Measurements from ENCODE around the gene ING5. TPM values are rescaled to one million over a fixed set of nuclear protein-coding genes. Genes with fewer than 3 reads are reported as not detected.
A peak's percentile ranks its signal among the peaks of the same experiment; 100 is the strongest.

ING5 gene
- total RNA-seq, 1 experiment from 2014 or later = 9.1 TPM

GRCh38 chr2:241672243-241673188 is 29.3 kb upstream of the ING5 start:
- DNase-seq (ENCODE audit: low spot score) = no peak

- no peak for DNase-seq (ENCODE audit: low spot score)
Measured at GRCh38 chr2:241673189-241673663, 28.6 kb upstream of the ING5 start.

GRCh38 chr2:241673797-241674725 is 27.8 kb upstream of the ING5 start:
- no peak for DNase-seq (ENCODE audit: low spot score)

- no peak for DNase-seq (ENCODE audit: low spot score)
Measured at GRCh38 chr2:241675885-241676284, 26.0 kb upstream of the ING5 start.

GRCh38 chr2:241676665-241677064 is 25.2 kb upstream of the ING5 start:
- DNase-seq (ENCODE audit: low spot score) = no peak

GRCh38 chr2:241677392-241677791 is 24.4 kb upstream of the ING5 start:
- DNase-seq (ENCODE audit: low spot score) = no peak

- no peak for DNase-seq (ENCODE audit: low spot score)
Measured at GRCh38 chr2:241678307-241678706, 23.5 kb upstream of the ING5 start.

- no peak for DNase-seq (ENCODE audit: low spot score)
Measured at GRCh38 chr2:241678784-241679540, 22.9 kb upstream of the ING5 start.

- no peak for DNase-seq (ENCODE audit: low spot score)
Measured at GRCh38 chr2:241680044-241680443, 21.8 kb upstream of the ING5 start.

GRCh38 chr2:241680827-241681599 is 20.8 kb upstream of the ING5 start:
- peak; percentile 50 for DNase-seq (ENCODE audit: low spot score)

- DNase-seq (ENCODE audit: low spot score) = no peak
Measured at GRCh38 chr2:241686324-241686649, 15.6 kb upstream of the ING5 start.

- DNase-seq (ENCODE audit: low spot score) = peak; percentile 90
Measured at GRCh38 chr2:241686650-241687425, 15.0 kb upstream of the ING5 start, which contains the start of gene DTYMK. TSS of gene DTYMK (minus strand) at chr2:241686815. CDS start at chr2:241686783, 32 bp downstream.

- no peak for DNase-seq (ENCODE audit: low spot score)
Measured at GRCh38 chr2:241689306-241689705, 12.5 kb upstream of the ING5 start.

GRCh38 chr2:241690202-241690717 is 11.6 kb upstream of the ING5 start:
- DNase-seq (ENCODE audit: low spot score) = no peak

GRCh38 chr2:241692448-241692847 is 9.4 kb upstream of the ING5 start:
- DNase-seq (ENCODE audit: low spot score) = no peak

GRCh38 chr2:241695651-241696050 is 6.2 kb upstream of the ING5 start:
- no peak for DNase-seq (ENCODE audit: low spot score)

GRCh38 chr2:241701149-241701398 is 765 bp upstream of the ING5 start:
- peak; percentile 93 for DNase-seq (ENCODE audit: low spot score)

- peak; percentile 81 for DNase-seq (ENCODE audit: low spot score)
Measured at GRCh38 chr2:241702155-241703031, 554 bp downstream of the ING5 start.

GRCh38 chr2:241703032-241703604 is 1.3 kb downstream of the ING5 start:
- DNase-seq (ENCODE audit: low spot score) = no peak
